Measurements from ENCODE around the gene NTNG1.

DNA sequence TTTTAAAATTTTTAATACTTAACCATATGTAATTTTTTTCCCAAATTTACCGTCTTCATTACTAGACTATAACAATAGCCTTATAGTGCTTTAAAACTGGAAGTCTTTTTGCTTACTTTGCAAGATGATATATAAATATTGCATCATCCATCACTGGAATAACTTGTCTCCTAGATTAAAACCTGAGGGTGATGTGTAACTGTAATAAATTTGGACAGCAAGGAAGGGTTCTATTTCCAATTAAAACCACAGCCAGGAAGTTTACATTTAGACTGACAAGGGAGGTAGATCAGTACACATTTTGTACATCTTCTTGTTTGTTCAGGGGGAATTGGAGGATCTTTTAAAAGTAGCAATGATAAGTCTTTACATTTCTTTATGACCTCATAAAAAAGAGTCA is 21.9 kb downstream of the NTNG1 start:
- TF ChIP-seq POLR2A (IDR thresholded peaks at IDR 0.05; ENCODE audit: low read length) (no peak), GATA1 (IDR thresholded peaks at IDR 0.05; ENCODE audit: low read depth, low read length) (no peak)

Measured in erythroblast (primary cell).